SJCRH30 (cell line): ENCODE data around the gene CCDC183. TPM values are rescaled to one million over a fixed set of nuclear protein-coding genes. Genes with fewer than 3 reads are reported as not detected.
A peak's percentile ranks its signal among the peaks of the same experiment; 100 is the strongest.
"Not testable (repeated sequence)": the region's sequence is repeated elsewhere in the genome, so short reads cannot be mapped to it uniquely, and the experiment has no call there.

Experiments used
- DNase-seq, 2 experiments: peaks; one replicate each; pipeline ENCODE4 v3.0.0-alpha.2; 2015 to 2020
- H3K27ac ChIP-seq: fragments of 250-450 bp; sonication (Bioruptor Pico); 2 replicates; pipeline ENCODE4 v1.5.1; 2020; ENCODE audit warnings: mild to moderate bottlenecking, moderate library complexity
- H3K27me3 ChIP-seq: fragments of 250-450 bp; sonication (Bioruptor Pico); 2 replicates; pipeline ENCODE4 v1.5.1; 2020; ENCODE audit warnings: mild to moderate bottlenecking, moderate library complexity
- H3K36me3 ChIP-seq: fragments of 250-450 bp; sonication (Bioruptor Pico); 2 replicates; pipeline ENCODE4 v1.5.1; 2020; ENCODE audit warnings: mild to moderate bottlenecking, moderate library complexity
- H3K4me1 ChIP-seq: fragments of 250-450 bp; sonication (Bioruptor Pico); 2 replicates; pipeline ENCODE4 v1.5.1; 2020; ENCODE audit warnings: mild to moderate bottlenecking, moderate library complexity
- H3K4me3 ChIP-seq: fragments of 250-450 bp; sonication (Bioruptor Pico); 2 replicates; pipeline ENCODE4 v1.5.1; 2020; ENCODE audit warnings: mild to moderate bottlenecking, moderate library complexity
- H3K9me3 ChIP-seq: fragments of 250-450 bp; sonication (Bioruptor Pico); replicated peaks from 2 replicates; pipeline ENCODE4 v1.5.1; 2020; ENCODE audit warnings: mild to moderate bottlenecking, moderate library complexity
- total RNA-seq: library from RNA; depleted of rRNA; stranded (reverse); fragments of >200 nt; shearing (Covaris generic); gene quantifications from 2 replicates; pipeline ENCODE4 v1.2.3, GENCODE V29; 2014

The CCDC183 gene
- total RNA-seq, 1 experiment from 2014 or later = 0.14 TPM

GRCh38 chr9:136795000-136795348 is 1.2 kb upstream of the CCDC183 start:
- DNase-seq = no peak
- peaks cover 32% of the 10 kb centered on the region for H3K4me1 ChIP-seq
- no peaks in the 10 kb centered on the region for H3K36me3 ChIP-seq
- peaks cover 12% of the 10 kb centered on the region for H3K27me3 ChIP-seq
- no peak overlapping the region for H3K27ac ChIP-seq
- no peak overlapping the region for H3K4me3 ChIP-seq
- H3K9me3 ChIP-seq = no peaks in the 10 kb centered on the region

DNA sequence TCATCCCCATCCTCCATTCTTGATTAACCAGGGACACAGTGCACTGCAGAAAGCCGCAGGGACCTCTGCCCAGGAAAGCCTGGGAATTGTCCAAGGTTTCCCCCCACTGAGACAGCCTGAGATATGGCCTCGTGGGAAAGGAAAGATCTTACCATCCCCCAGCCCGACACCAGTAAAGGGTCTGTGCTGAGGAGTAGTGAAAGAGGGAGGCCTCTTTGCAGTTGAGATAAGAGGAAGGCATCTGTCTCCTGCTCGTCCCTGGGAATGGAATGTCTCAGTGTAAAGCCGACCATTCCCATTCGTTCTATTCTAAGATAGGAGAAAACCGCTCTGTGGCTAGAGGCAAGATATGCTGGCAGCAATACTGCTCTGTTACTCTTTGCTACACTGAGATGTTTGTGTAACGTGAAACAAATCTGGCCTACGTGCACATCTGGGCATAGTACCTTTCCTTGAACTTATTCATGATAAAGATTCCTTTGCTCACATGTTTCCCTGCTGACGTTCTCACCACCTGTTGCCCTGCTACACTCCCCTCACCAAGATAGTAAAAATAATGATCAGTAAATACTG is 723 bp downstream of the CCDC183 start:
- H3K9me3 ChIP-seq, H3K36me3 ChIP-seq, H3K27ac ChIP-seq, H3K4me3 ChIP-seq: not testable (repeated sequence)
- peak in 1 of 2 experiments; percentile 35 for DNase-seq
- H3K4me1 ChIP-seq = peaks cover 34% of the 10 kb centered on the region
- peaks cover 16% of the 10 kb centered on the region for H3K27me3 ChIP-seq

GRCh38 chr9:136798708-136799078 is 2.6 kb downstream of the CCDC183 start:
- H3K36me3 ChIP-seq = no peaks in the 10 kb centered on the region
- peaks cover 21% of the 10 kb centered on the region for H3K27me3 ChIP-seq
- no peaks in the 10 kb centered on the region for H3K9me3 ChIP-seq
- DNase-seq = no peak
- H3K27ac ChIP-seq = no peak overlapping the region
- H3K4me1 ChIP-seq = peaks cover 34% of the 10 kb centered on the region
- no peak overlapping the region for H3K4me3 ChIP-seq

DNA sequence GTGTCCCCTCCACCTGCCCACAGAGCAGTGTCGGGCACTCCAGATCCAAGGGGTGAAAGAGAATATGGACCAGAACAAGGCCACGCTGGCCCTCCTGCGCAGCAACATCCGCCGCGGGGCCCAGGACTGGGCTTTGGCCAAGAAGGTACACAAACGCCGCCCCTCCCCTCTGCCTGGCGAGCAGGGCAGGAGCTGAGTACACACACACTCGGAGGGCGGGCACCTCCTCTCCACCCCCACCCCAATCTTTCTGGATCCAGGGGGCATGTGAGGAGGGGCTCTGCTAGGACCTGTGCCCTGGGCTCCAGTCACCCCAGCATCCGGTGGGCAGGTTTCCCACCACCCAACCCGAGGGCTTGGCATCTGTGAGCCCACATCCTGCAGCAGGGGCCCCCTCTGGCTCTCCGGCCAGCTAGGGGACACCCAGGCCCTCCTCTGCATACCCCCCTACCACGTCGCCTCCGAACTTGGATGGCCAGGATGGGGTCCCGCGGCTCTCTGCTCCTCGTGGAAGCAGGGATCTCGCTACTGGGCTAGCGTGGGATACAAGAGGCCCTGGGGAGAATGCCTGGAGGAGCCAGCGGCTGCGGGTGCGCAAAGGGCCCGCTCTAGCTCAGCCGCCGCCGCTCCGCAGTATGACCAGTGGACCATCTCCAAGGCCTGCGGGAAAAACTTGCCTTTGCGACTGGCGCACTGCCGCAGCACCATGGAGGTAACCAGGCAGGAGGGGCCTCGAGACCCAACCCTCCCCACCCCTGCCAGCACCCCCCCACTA is 3.1 kb downstream of the CCDC183 start:
- Histone ChIP-seq H3K9me3 (no peaks in the 10 kb centered on the region), H3K27ac (no peak overlapping the region), H3K36me3 (no peaks in the 10 kb centered on the region), H3K4me1 (peaks cover 34% of the 10 kb centered on the region), H3K27me3 (peaks cover 21% of the 10 kb centered on the region), H3K4me3 (no peak overlapping the region)
- no peak for DNase-seq

GRCh38 chr9:136799854-136800657 is 3.9 kb downstream of the CCDC183 start:
- H3K9me3 ChIP-seq = no peaks in the 10 kb centered on the region
- peaks cover 34% of the 10 kb centered on the region for H3K4me1 ChIP-seq
- H3K27ac ChIP-seq = no peak overlapping the region
- H3K36me3 ChIP-seq = no peaks in the 10 kb centered on the region
- H3K4me3 ChIP-seq = peak overlapping the region; percentile 43
- peak; percentile 82 to 88 for DNase-seq
- peaks cover 21% of the 10 kb centered on the region for H3K27me3 ChIP-seq

- DNase-seq = no peak
- Histone ChIP-seq H3K4me1 (peaks cover 15% of the 10 kb centered on the region), H3K36me3 (no peaks in the 10 kb centered on the region), H3K9me3 (no peaks in the 10 kb centered on the region), H3K27me3 (peaks cover 21% of the 10 kb centered on the region), H3K27ac (no peak overlapping the region), H3K4me3 (no peak overlapping the region)
Observed at GRCh38 chr9:136802321-136802720, 6.2 kb downstream of the CCDC183 start.

GRCh38 chr9:136803009-136803550 is 6.9 kb downstream of the CCDC183 start:
- DNase-seq, H3K36me3 ChIP-seq, H3K4me3 ChIP-seq, H3K9me3 ChIP-seq, H3K27ac ChIP-seq: not testable (repeated sequence)
- H3K4me1 ChIP-seq = peaks cover 10% of the 10 kb centered on the region
- H3K27me3 ChIP-seq = peaks cover 21% of the 10 kb centered on the region

- H3K27me3 ChIP-seq = peaks cover 18% of the 10 kb centered on the region
- no peaks in the 10 kb centered on the region for H3K9me3 ChIP-seq
Observed at GRCh38 chr9:136803551-136804508, 7.7 kb downstream of the CCDC183 start.

GRCh38 chr9:136804509-136805206 is 8.5 kb downstream of the CCDC183 start:
- peaks cover 10% of the 10 kb centered on the region; the same call in 1 of the 2 replicates for H3K27me3 ChIP-seq
- H3K9me3 ChIP-seq = no peaks in the 10 kb centered on the region
- H3K36me3 ChIP-seq = peaks cover 3% of the 10 kb centered on the region
- peaks cover 15% of the 10 kb centered on the region for H3K4me1 ChIP-seq
- no peak overlapping the region for H3K27ac ChIP-seq
- H3K4me3 ChIP-seq = no peak overlapping the region
- no peak for DNase-seq

More at GRCh38 chr9:136803551-136804508, 7.7 kb downstream of the CCDC183 start:
- DNase-seq = no peak
- Histone ChIP-seq H3K27ac (no peak overlapping the region), H3K4me1 (peaks cover 10% of the 10 kb centered on the region), H3K4me3 (no peak overlapping the region), H3K36me3 (no peaks in the 10 kb centered on the region)

GRCh38 chr9:136805207-136805740 is 9.1 kb downstream of the CCDC183 start:
- Histone ChIP-seq H3K27me3 (peaks cover 8% of the 10 kb centered on the region; the same call in 1 of the 2 replicates), H3K9me3 (no peaks in the 10 kb centered on the region), H3K36me3 (peaks cover 8% of the 10 kb centered on the region), H3K4me3 (no peak overlapping the region), H3K4me1 (peaks cover 11% of the 10 kb centered on the region), H3K27ac (no peak overlapping the region)
- no peak for DNase-seq

DNA sequence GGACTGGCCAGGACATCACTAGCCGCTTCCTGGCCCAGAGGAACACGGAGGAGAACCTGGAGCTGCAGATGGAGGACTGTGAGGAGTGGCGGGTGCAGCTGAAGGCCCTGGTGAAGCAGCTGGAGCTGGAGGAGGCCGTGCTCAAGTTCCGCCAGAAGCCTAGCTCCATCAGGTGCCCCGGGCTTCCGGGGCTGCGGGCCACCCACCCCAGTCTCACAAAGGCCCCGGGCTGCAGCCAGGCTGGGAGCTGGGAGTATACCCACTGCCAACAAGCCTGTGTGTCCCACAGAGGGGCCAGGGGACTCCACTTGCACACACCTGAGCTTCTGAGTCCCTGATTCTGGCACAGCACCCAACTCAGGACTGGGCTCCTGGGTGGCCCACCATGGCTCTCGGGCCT is 9.9 kb downstream of the CCDC183 start:
- H3K27me3 ChIP-seq = 0 out of 2 replicates have a peak, but pooled peaks cover 5% of the 10 kb centered on the region
- H3K36me3 ChIP-seq = peaks cover 14% of the 10 kb centered on the region
- no peak for DNase-seq
- H3K4me3 ChIP-seq = no peak overlapping the region
- H3K9me3 ChIP-seq = no peaks in the 10 kb centered on the region
- peaks cover 6% of the 10 kb centered on the region for H3K4me1 ChIP-seq
- H3K27ac ChIP-seq = no peak overlapping the region

DNA sequence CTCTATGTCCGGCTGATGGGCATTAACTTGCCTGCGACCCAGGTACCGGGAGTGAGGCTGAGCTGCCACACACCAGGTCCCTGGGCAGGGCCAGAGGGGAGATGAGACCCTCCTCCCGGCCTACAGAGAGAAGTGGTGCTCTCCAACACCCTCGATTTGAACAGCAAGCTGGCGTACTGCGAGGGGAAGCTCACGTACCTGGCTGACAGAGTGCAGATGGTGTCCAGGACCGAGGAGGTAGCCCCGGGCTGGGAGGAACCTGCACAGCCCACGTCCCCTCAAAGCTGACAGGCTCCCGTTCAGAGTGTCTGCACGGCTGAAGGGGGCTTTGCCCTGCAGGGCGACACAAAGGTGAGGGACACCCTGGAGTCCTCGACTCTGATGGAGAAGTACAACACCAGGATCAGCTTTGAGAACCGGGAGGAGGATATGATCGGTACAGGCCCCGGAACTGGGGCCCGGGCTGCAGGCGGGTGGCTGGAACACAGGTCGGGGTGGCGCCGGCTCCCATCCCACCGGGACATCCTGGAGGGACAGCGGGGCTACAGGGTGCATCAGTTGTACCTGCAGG is 10.6 kb downstream of the CCDC183 start:
- H3K4me1 ChIP-seq = peaks cover 6% of the 10 kb centered on the region
- H3K27me3 ChIP-seq = 0 out of 2 replicates have a peak, but pooled peaks cover 5% of the 10 kb centered on the region
- peak overlapping the region; percentile 97 for H3K4me3 ChIP-seq
- H3K9me3 ChIP-seq = no peaks in the 10 kb centered on the region
- peaks cover 18% of the 10 kb centered on the region for H3K36me3 ChIP-seq
- no peak overlapping the region for H3K27ac ChIP-seq
- DNase-seq = no peak
